ENCODE measurements around the gene MYLK. TPM values are rescaled to one million over a fixed set of nuclear protein-coding genes. Genes with fewer than 3 reads are reported as not detected.

MYLK gene
- total and polyA plus RNA-seq, 11 donors: 3.2 to 20.7 (median 12.4) TPM

- no peak for ATAC-seq
- 90 to 92% (median 92%) methylated on average over 10 of the region's 10 CpGs for WGBS, 4 donors
- Histone ChIP-seq H3K36me3 (no peaks in the 10 kb centered on the region), H3K27ac (peak overlapping the region in 1 of 12 donors; percentile 21), H3K27me3 (no peaks in the 10 kb centered on the region), H3K4me1 (peaks cover 0 to 8% (median 0%) of the 10 kb centered on the region in 12 donors), H3K4me3 (no peak overlapping the region), H3K9me3 (no peaks in the 10 kb centered on the region)
- intact Hi-C loops (cut with DNase I): no loop called here
- DNase-seq: no peak
- TF ChIP-seq POLR2A (IDR thresholded peaks at IDR 0.05): no peak
- TF ChIP-seq CTCF (IDR thresholded peaks at IDR 0.05): no peak
Observed at GRCh38 chr3:123779655-123780231, 104.4 kb downstream of the MYLK start.

- H3K27ac ChIP-seq: peak overlapping the region in 1 of 12 donors; percentile 21
- WGBS, 4 donors: 81 to 88% (median 84%) methylated on average over 7 to 8 of the region's 8 CpGs
- TF ChIP-seq POLR2A (IDR thresholded peaks at IDR 0.05) (no peak), CTCF (IDR thresholded peaks at IDR 0.05) (no peak)
- H3K9me3 ChIP-seq: no peaks in the 10 kb centered on the region
- no peaks in the 10 kb centered on the region for H3K27me3 ChIP-seq
- no peaks in the 10 kb centered on the region for H3K36me3 ChIP-seq
- intact Hi-C loops (cut with DNase I): no loop called here
- peaks cover 0 to 7% (median 0%) of the 10 kb centered on the region in 12 donors for H3K4me1 ChIP-seq
- DNase-seq (no peak), ATAC-seq (no peak)
- H3K4me3 ChIP-seq: no peak overlapping the region
Observed at GRCh38 chr3:123778991-123779622, 105.0 kb downstream of the MYLK start.

GRCh38 chr3:123778525-123778924 lies 105.6 kb downstream of the MYLK start:
- intact Hi-C loops (cut with DNase I): no loop called here
- WGBS, 4 donors: 91 to 95% (median 94%) methylated on average over 7 of the region's 7 CpGs
- H3K27ac ChIP-seq: no peak overlapping the region
- DNase-seq (no peak), ATAC-seq (no peak)
- H3K4me1 ChIP-seq: peaks cover 0 to 5% (median 0%) of the 10 kb centered on the region in 12 donors
- no peaks in the 10 kb centered on the region for H3K27me3 ChIP-seq
- H3K9me3 ChIP-seq: no peaks in the 10 kb centered on the region
- H3K4me3 ChIP-seq: no peak overlapping the region
- TF ChIP-seq POLR2A (IDR thresholded peaks at IDR 0.05) (no peak), CTCF (IDR thresholded peaks at IDR 0.05) (no peak)
- no peaks in the 10 kb centered on the region for H3K36me3 ChIP-seq

- ATAC-seq (no peak), DNase-seq (no peak)
- Histone ChIP-seq H3K4me1 (no peaks in the 10 kb centered on the region), H3K27ac (no peak overlapping the region), H3K4me3 (no peak overlapping the region), H3K36me3 (no peaks in the 10 kb centered on the region), H3K9me3 (no peaks in the 10 kb centered on the region), H3K27me3 (no peaks in the 10 kb centered on the region)
- TF ChIP-seq CTCF (IDR thresholded peaks at IDR 0.05): no peak
- TF ChIP-seq POLR2A (IDR thresholded peaks at IDR 0.05): no peak
- intact Hi-C loops (cut with DNase I): no loop called here
- whole genome bisulfite sequencing, 4 donors: 79 to 82% (median 81%) methylated on average over 5 of the region's 5 CpGs
Observed at GRCh38 chr3:123776071-123776782, 107.9 kb downstream of the MYLK start.
